Testis (tissue), 2 donors: ENCODE measurements around the gene PCGF5.

Experiments used
- POLR2A ChIP-seq: fragments of 450-650 bp; IDR thresholded peaks from one replicate; pipeline ENCODE4 v1.6.1; 2017; ENCODE audit warnings: antibody characterized with exemption, mild to moderate bottlenecking, moderate library complexity
- TF ChIP-seq, protein P1 (sequence below), 3 experiments: fragments of 450-650 bp in 2 of 3; fragments of 200-600 bp in 1 of 3; sonication (generic) in 1 of 3; IDR thresholded peaks; one replicate each; pipeline ENCODE4 v1.5.1; 2016 to 2019; ENCODE audit warnings: antibody characterized with exemption in 3 of 3, mild to moderate bottlenecking in 2 of 3, moderate library complexity in 1 of 3

DNA sequence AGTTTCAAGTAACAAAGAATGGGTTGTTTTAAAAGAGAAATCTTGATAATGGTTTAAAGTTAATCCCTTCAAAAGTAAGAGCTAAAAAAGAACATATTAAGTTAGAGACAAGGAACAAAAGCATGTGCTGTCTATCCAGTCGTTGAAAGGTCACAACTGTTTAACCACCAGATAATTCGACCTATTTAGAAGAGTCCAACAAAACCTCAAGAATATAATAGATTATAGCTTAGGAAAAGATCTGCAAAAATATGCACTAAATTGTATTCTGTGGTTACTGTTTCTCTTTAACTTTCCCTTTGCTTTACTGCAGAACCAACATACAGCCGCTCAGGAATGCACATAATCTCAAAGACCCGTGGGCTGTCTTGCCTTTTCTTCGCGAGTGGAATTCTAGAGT is 74.9 kb downstream of the PCGF5 start:
- TF ChIP-seq, protein P1, sequence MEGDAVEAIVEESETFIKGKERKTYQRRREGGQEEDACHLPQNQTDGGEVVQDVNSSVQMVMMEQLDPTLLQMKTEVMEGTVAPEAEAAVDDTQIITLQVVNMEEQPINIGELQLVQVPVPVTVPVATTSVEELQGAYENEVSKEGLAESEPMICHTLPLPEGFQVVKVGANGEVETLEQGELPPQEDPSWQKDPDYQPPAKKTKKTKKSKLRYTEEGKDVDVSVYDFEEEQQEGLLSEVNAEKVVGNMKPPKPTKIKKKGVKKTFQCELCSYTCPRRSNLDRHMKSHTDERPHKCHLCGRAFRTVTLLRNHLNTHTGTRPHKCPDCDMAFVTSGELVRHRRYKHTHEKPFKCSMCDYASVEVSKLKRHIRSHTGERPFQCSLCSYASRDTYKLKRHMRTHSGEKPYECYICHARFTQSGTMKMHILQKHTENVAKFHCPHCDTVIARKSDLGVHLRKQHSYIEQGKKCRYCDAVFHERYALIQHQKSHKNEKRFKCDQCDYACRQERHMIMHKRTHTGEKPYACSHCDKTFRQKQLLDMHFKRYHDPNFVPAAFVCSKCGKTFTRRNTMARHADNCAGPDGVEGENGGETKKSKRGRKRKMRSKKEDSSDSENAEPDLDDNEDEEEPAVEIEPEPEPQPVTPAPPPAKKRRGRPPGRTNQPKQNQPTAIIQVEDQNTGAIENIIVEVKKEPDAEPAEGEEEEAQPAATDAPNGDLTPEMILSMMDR (IDR thresholded peaks at IDR 0.05): no peak
- TF ChIP-seq POLR2A: no peak
